Type B pancreatic cell (in vitro differentiated cells): Measurements from ENCODE around the gene ZFP36L1. TPM values are rescaled to one million over a fixed set of nuclear protein-coding genes. Genes with fewer than 3 reads are reported as not detected.
"Not testable (repeated sequence)": the region's sequence is repeated elsewhere in the genome, so short reads cannot be mapped to it uniquely, and the experiment has no call there.

ENCODE experiments used
- DNase-seq: peaks from one replicate; pipeline ENCODE4 v3.0.0; 2021; ENCODE audit warnings: mixed read lengths; ENCODE audit not compliant: unreplicated experiment; ENCODE audit errors: extremely low spot score
- H3K27ac Mint-ChIP-seq: 2 replicates; pipeline ENCODE4 v1.8.0; 2021; ENCODE audit warnings: mild to moderate bottlenecking, mixed read lengths
- H3K27me3 Mint-ChIP-seq: 2 replicates; pipeline ENCODE4 v1.8.0; 2021; ENCODE audit warnings: mixed read lengths
- H3K36me3 Mint-ChIP-seq: 2 replicates; pipeline ENCODE4 v1.8.0; 2021; ENCODE audit warnings: mixed read lengths
- H3K4me1 Mint-ChIP-seq: one replicate; pipeline ENCODE4 v1.8.0; 2021; ENCODE audit warnings: mixed read lengths; ENCODE audit not compliant: unreplicated experiment
- H3K4me3 Mint-ChIP-seq: 2 replicates; pipeline ENCODE4 v1.8.0; 2021; ENCODE audit warnings: mild to moderate bottlenecking, mixed read lengths
- H3K9me3 Mint-ChIP-seq: 2 replicates; pipeline ENCODE4 v1.8.0; 2021; ENCODE audit warnings: mixed read lengths
- total RNA-seq: library from RNA; stranded (reverse); gene quantifications from 2 replicates; pipeline ENCODE4 v1.2.1, GENCODE V29; 2021; ENCODE audit warnings: low replicate concordance
- TF ChIP-seq, protein P1 (sequence below): fragments of 200-600 bp; sonication (generic); conservative IDR thresholded peaks from 2 replicates; pipeline ENCODE4 v1.5.0; 2021; ENCODE audit warnings: antibody characterized with exemption, mild to moderate bottlenecking

The ZFP36L1 gene
- total RNA-seq, 1 donor from 2014 or later: 457 TPM

DNA sequence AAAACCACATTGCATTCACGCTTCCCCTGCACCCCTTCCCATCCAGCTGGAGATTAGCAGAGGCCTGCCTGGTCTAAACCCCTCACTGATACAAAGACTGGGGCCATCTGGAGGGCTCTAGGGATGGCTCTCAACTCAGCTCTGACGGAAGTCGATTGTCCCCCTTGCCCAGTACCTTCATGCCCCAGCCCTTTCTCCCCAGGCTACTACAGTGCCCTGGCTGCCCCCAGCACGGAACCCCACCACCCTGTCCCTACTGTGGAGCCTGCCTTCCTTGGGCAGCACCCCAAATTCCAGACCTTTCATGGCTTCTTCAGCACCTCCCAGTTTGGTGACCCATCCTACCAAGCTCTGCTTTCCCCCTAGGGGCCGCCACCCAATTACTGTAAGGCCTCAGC, 25.6 kb downstream of the ZFP36L1 start:
- H3K36me3 Mint-ChIP-seq: no peaks in the 10 kb centered on the region
- TF ChIP-seq, protein P1, sequence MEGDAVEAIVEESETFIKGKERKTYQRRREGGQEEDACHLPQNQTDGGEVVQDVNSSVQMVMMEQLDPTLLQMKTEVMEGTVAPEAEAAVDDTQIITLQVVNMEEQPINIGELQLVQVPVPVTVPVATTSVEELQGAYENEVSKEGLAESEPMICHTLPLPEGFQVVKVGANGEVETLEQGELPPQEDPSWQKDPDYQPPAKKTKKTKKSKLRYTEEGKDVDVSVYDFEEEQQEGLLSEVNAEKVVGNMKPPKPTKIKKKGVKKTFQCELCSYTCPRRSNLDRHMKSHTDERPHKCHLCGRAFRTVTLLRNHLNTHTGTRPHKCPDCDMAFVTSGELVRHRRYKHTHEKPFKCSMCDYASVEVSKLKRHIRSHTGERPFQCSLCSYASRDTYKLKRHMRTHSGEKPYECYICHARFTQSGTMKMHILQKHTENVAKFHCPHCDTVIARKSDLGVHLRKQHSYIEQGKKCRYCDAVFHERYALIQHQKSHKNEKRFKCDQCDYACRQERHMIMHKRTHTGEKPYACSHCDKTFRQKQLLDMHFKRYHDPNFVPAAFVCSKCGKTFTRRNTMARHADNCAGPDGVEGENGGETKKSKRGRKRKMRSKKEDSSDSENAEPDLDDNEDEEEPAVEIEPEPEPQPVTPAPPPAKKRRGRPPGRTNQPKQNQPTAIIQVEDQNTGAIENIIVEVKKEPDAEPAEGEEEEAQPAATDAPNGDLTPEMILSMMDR: no peak
- no peak overlapping the region for H3K4me3 Mint-ChIP-seq
- DNase-seq: no peak
- peaks cover 5% of the 10 kb centered on the region for H3K9me3 Mint-ChIP-seq
- H3K27ac Mint-ChIP-seq: no peak overlapping the region
- H3K27me3 Mint-ChIP-seq: no peaks in the 10 kb centered on the region
- peaks cover 33% of the 10 kb centered on the region for H3K4me1 Mint-ChIP-seq

DNA sequence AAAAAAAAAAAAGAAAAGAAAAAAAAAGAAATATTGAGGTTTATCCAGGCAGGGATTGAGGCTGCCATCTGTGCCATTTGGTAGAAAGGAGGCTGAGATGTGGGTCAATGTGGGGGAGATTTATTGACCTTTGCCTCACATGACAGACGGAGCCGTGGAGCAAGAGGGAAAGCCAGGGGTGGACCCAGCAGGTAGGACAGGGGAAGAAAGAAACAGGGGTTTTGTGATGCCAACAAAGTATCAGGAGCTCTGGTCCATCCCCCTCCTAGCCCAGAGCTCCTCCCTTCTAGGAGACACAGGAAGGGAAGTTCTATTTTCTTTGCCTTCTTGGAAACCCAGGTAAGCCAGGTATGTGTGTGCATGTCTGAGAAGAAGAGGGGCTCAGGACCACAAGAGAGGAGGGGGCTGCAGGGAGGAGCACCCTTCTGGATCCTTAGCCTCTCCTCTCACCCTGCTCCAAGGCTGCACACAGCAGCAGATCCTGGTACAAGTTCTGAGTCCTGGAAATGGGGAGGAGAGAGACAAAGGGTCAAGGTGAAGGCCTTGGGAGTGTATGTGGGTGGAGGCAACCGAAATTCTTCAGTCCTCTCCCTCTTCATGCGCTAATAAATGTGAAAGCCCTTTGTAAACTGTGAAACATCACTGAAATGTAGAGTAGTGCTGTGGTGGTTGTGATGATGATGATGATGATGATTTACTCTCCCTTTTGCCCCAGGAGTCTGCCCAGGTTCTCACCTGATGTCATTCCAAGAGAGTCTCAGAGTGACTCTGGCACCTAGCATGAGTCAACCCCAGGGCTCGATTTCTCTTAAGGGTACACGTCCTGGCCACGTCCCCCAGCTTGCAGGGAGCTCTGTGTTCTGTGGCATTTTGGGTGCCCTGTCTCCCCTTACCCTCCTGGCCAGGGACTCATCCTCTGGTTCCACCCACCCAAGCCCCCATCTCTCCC, 26.3 kb downstream of the ZFP36L1 start:
- Mint-ChIP-seq H3K27ac (no peak overlapping the region), H3K36me3 (no peaks in the 10 kb centered on the region), H3K9me3 (peaks cover 5% of the 10 kb centered on the region), H3K4me3 (no peak overlapping the region), H3K4me1 (peaks cover 30% of the 10 kb centered on the region), H3K27me3 (no peaks in the 10 kb centered on the region)
- no peak for DNase-seq
- TF ChIP-seq, protein P1: no peak

DNA sequence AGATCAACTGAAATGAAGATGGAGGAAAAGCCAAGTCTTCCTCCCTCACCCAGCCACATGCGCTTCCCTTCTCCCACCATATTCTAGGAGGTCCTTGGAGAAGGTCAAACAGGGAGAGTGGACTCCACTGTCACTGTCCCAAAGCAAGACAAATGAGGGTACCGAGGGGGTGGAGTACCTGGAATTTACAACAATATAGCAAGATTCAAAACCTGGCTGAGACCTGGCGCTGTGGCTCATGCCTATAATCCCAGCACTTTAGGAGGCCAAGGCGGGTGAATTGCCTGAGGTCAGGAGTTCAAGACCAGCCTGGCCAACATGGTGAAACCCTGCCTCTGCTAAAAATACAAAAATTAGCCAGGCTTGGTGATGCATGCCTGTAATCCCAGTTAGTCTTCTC, 29.0 kb downstream of the ZFP36L1 start:
- H3K27ac Mint-ChIP-seq, DNase-seq, H3K36me3 Mint-ChIP-seq: not testable (repeated sequence)

DNA sequence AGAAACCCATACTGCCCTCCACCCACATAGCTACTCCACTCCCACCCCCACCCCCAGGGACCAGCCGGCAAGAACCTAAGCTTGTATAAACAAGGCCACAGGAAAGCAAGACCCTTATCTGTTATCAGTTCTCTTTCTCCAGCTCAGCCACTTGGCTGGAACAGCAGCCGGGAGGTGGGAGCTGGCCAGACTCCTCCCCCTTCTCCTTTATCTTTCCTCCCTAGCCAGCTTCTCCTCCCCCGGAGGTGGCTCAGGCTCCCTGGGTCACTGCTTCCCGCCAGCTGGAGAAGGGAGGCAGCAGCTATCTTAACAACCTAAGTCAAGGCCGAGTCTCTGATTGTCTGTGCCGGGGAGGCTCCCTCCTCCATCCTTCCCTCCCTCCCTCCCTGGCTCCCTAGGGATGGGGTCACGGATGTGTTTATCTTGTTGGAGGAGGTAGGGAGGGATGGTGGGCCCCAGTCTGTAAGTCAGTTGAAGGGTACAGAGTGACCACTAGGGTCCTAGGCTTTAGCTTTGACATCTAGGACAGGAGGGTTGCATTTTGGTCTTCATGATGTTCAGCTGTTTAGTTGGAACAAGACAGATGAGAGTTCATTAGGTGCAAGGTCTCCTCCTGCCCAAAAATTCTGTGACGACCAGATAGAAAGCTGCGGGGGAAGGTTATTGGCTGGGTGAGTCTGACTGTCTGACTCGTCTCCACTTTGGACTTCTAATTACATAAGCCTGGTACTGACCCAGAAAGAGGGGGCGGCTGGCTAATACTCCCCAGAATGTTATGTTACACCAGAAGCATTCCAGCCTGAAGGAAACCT, 29.7 kb downstream of the ZFP36L1 start:
- Mint-ChIP-seq H3K4me1 (peaks cover 46% of the 10 kb centered on the region), H3K27me3 (no peaks in the 10 kb centered on the region), H3K36me3 (no peaks in the 10 kb centered on the region), H3K4me3 (no peak overlapping the region), H3K9me3 (peaks cover 9% of the 10 kb centered on the region), H3K27ac (no peak overlapping the region)
- TF ChIP-seq, protein P1: peak; percentile 46
- no peak for DNase-seq

More for the DNA sequence above, 29.0 kb downstream of the ZFP36L1 start:
- H3K4me3 Mint-ChIP-seq, H3K27me3 Mint-ChIP-seq, H3K9me3 Mint-ChIP-seq: not testable (repeated sequence)
- peaks cover 43% of the 10 kb centered on the region for H3K4me1 Mint-ChIP-seq

DNA sequence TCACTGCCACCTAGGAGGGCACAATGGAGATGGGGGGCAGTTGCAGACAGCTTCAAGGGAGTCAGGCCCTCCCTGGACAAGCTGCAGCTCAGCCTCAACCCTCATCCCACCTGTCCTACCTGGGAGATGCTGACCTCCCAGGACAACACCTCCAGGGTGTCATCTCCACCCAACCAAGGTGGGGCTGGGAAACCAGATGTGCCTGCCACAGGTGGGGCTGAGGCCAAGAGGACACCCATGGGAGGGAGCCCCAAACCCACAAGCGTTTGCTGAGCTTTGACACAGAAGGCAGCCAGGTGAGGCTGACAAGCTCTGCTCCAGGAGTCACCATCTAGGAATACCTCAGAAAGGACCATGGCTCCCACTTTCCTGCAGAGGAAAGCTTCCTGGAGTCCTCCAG, 31.5 kb downstream of the ZFP36L1 start:
- peaks cover 52% of the 10 kb centered on the region for H3K4me1 Mint-ChIP-seq
- H3K27ac Mint-ChIP-seq: no peak overlapping the region
- no peaks in the 10 kb centered on the region for H3K27me3 Mint-ChIP-seq
- no peaks in the 10 kb centered on the region for H3K36me3 Mint-ChIP-seq
- no peak overlapping the region for H3K4me3 Mint-ChIP-seq
- peaks cover 9% of the 10 kb centered on the region for H3K9me3 Mint-ChIP-seq
- TF ChIP-seq, protein P1: no peak
- no peak for DNase-seq

DNA sequence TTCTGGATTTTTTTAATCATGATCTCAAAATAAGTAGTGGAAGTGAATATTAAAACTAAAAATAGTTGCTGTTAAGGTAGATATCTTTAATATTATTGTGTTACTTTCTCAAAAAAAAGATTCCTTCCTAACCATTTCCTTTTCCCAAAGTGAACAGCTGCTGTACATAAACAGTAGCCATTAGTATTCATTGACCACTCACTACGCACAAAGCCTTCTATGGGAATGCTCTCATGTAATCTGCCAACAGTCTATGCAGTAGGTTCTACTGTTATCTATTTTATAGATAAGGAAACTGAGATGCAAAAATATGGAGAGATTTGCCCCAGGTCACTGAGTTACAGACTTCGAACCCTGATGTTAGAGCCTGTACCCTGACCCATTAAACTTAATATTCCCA, 32.1 kb downstream of the ZFP36L1 start:
- H3K9me3 Mint-ChIP-seq: peaks cover 12% of the 10 kb centered on the region
- TF ChIP-seq, protein P1: no peak
- H3K27me3 Mint-ChIP-seq: no peaks in the 10 kb centered on the region
- no peak overlapping the region for H3K4me3 Mint-ChIP-seq
- H3K36me3 Mint-ChIP-seq: no peaks in the 10 kb centered on the region
- no peak for DNase-seq
- no peak overlapping the region for H3K27ac Mint-ChIP-seq
- H3K4me1 Mint-ChIP-seq: peaks cover 58% of the 10 kb centered on the region
